Neural cell (in vitro differentiated cells): ENCODE measurements around the gene ABCA4. TPM values are rescaled to one million over a fixed set of nuclear protein-coding genes. Genes with fewer than 3 reads are reported as not detected.

Experiments used
- H2AFZ ChIP-seq: fragments of 200-600, 300-800 bp; sonication (generic), shearing (Covaris generic); 2 replicates; pipeline ENCODE4 v1.6.0; 2014; ENCODE audit warnings: low read depth, mild to moderate bottlenecking, antibody characterized with exemption, low read length, moderate library complexity
- H3F3A ChIP-seq: fragments of 200-600 bp; shearing (Covaris generic); 2 replicates; pipeline ENCODE4 v1.6.1; 2016; ENCODE audit warnings: mild to moderate bottlenecking, moderate library complexity, mixed read lengths, antibody characterized with exemption, low read length; ENCODE audit not compliant: insufficient read depth, poor library complexity, severe bottlenecking
- H3K27ac ChIP-seq: fragments of 200-600, 300-800 bp; sonication (generic), shearing (Covaris generic); 2 replicates; pipeline ENCODE4 v1.5.1; 2014; ENCODE audit warnings: mild to moderate bottlenecking, low read length, moderate library complexity
- H3K27me3 ChIP-seq: fragments of 300-800, 200-600 bp; sonication (generic), shearing (Covaris generic); 2 replicates; pipeline ENCODE4 v1.6.0; 2014; ENCODE audit warnings: mild to moderate bottlenecking, low read depth, low read length, moderate library complexity; ENCODE audit not compliant: insufficient read depth
- H3K36me3 ChIP-seq: fragments of 300-800, 200-600 bp; sonication (generic), shearing (Covaris generic); 2 replicates; pipeline ENCODE4 v1.5.1; 2014; ENCODE audit warnings: mild to moderate bottlenecking, antibody characterized with exemption, low read length, moderate library complexity; ENCODE audit not compliant: insufficient read depth
- H3K4me2 ChIP-seq: fragments of 300-800, 200-600 bp; sonication (generic), shearing (Covaris generic); 2 replicates; pipeline ENCODE4 v1.6.0; 2014; ENCODE audit warnings: mild to moderate bottlenecking, low read length
- H3K4me3 ChIP-seq: fragments of 300-800, 200-600 bp; sonication (generic), shearing (Covaris generic); 2 replicates; pipeline ENCODE4 v1.5.1; 2014; ENCODE audit warnings: mild to moderate bottlenecking, low read length, moderate library complexity
- H3K79me2 ChIP-seq: fragments of 200-600 bp; shearing (Covaris generic); replicated peaks from 2 replicates; pipeline ENCODE4 v1.6.0; 2014; ENCODE audit warnings: mild to moderate bottlenecking, low read length, moderate library complexity; ENCODE audit not compliant: insufficient read depth
- H3K9ac ChIP-seq: fragments of 300-800, 200-600 bp; sonication (generic), shearing (Covaris generic); 2 replicates; pipeline ENCODE4 v1.6.1; 2016; ENCODE audit warnings: mild to moderate bottlenecking, low read length, mixed read lengths
- H3K9me2 ChIP-seq: fragments of 200-600 bp; shearing (Covaris generic); 2 replicates; pipeline ENCODE4 v1.6.1; 2016; ENCODE audit warnings: mild to moderate bottlenecking, low read length, mixed read lengths; ENCODE audit not compliant: insufficient read depth
- H3K9me3 ChIP-seq: fragments of 200-600, 300-800 bp; sonication (generic), shearing (Covaris generic); 2 replicates; pipeline ENCODE4 v1.6.1; 2016; ENCODE audit warnings: mild to moderate bottlenecking, mixed run types, low read length, moderate library complexity, mixed read lengths
- H4K20me1 ChIP-seq: fragments of 200-600 bp; shearing (Covaris generic); 2 replicates; pipeline ENCODE4 v1.6.1; 2016; ENCODE audit warnings: mild to moderate bottlenecking, mixed run types; ENCODE audit not compliant: insufficient read depth
- CTCF ChIP-seq: fragments of 450-650 bp; IDR thresholded peaks from 2 replicates; pipeline ENCODE4 v1.5.1; 2014; ENCODE audit warnings: antibody characterized with exemption, mild to moderate bottlenecking, moderate library complexity; ENCODE audit not compliant: poor library complexity, severe bottlenecking
- EP300 ChIP-seq: fragments of 450-650 bp; conservative IDR thresholded peaks from 2 replicates; pipeline ENCODE4 v1.6.1; 2014; ENCODE audit warnings: antibody characterized with exemption, mild to moderate bottlenecking, moderate library complexity; ENCODE audit not compliant: poor library complexity, severe bottlenecking
- EZH2 ChIP-seq: fragments of 200-600, 300-800 bp; shearing (Covaris generic), sonication (generic); IDR thresholded peaks from 2 replicates; pipeline ENCODE4 v1.6.1; 2014; ENCODE audit warnings: antibody characterized with exemption, low read length, borderline replicate concordance, mild to moderate bottlenecking; ENCODE audit not compliant: insufficient read depth, poor library complexity, severe bottlenecking
- MXI1 ChIP-seq: fragments of 450-650 bp; conservative IDR thresholded peaks from 2 replicates; pipeline ENCODE4 v1.6.1; 2014; ENCODE audit warnings: antibody characterized with exemption, mild to moderate bottlenecking; ENCODE audit not compliant: poor library complexity, severe bottlenecking
- POLR2AphosphoS5 ChIP-seq: IDR thresholded peaks from 2 replicates; pipeline ENCODE4 v1.6.1; 2012
- RAD21 ChIP-seq: fragments of 450-650 bp; conservative IDR thresholded peaks from 2 replicates; pipeline ENCODE4 v1.6.1; 2014; ENCODE audit warnings: antibody characterized with exemption, mild to moderate bottlenecking, moderate library complexity
- REST ChIP-seq: IDR thresholded peaks from 2 replicates; pipeline ENCODE4 v1.6.1; 2012; ENCODE audit warnings: borderline replicate concordance
- SMC3 ChIP-seq: fragments of 450-650 bp; conservative IDR thresholded peaks from 2 replicates; pipeline ENCODE4 v1.6.1; 2014; ENCODE audit warnings: antibody characterized with exemption, mild to moderate bottlenecking, moderate library complexity; ENCODE audit not compliant: poor library complexity
- TAF1 ChIP-seq: IDR thresholded peaks from 2 replicates; pipeline ENCODE4 v1.6.1; 2012; ENCODE audit warnings: low read depth
- polyA plus RNA-seq: library from polyadenylated mRNA; depleted of rRNA; stranded (reverse); fragments of >200 nt; gene quantifications from 2 replicates; pipeline ENCODE4 v1.2.3, GENCODE V29; 2014

ABCA4 gene
- polyA plus RNA-seq, 1 donor from 2014 or later, result not detected

GRCh38 chr1:94044290-94044790 is 76.6 kb downstream of the ABCA4 start:
- Histone ChIP-seq H3K4me2 (no peak overlapping the region), H3K9ac (no peak overlapping the region), H3K27ac (no peak overlapping the region), H3K27me3 (no peaks in the 10 kb centered on the region), H3K4me3 (no peak overlapping the region), H2AFZ (no peak overlapping the region), H3K79me2 (no peaks in the 10 kb centered on the region), H3F3A (no peaks in the 10 kb centered on the region), H4K20me1 (no peaks in the 10 kb centered on the region), H3K9me2 (no peaks in the 10 kb centered on the region), H3K9me3 (no peaks in the 10 kb centered on the region), H3K36me3 (no peaks in the 10 kb centered on the region)
- TF ChIP-seq SMC3 (no peak), RAD21 (no peak), EZH2 (no peak), CTCF (no peak), EP300 (no peak), MXI1 (no peak), POLR2AphosphoS5 (no peak), REST (no peak), TAF1 (no peak)

- H3K79me2 ChIP-seq, result no peaks in the 10 kb centered on the region
- no peaks in the 10 kb centered on the region for H3K27me3 ChIP-seq
- no peak overlapping the region for H3K27ac ChIP-seq
- no peaks in the 10 kb centered on the region for H3K9me2 ChIP-seq
- H3F3A ChIP-seq, result no peaks in the 10 kb centered on the region
- H3K4me2 ChIP-seq, result no peak overlapping the region
- no peaks in the 10 kb centered on the region for H3K36me3 ChIP-seq
- no peak overlapping the region for H3K9ac ChIP-seq
- no peak overlapping the region for H2AFZ ChIP-seq
- H4K20me1 ChIP-seq, result no peaks in the 10 kb centered on the region
- H3K9me3 ChIP-seq, result no peaks in the 10 kb centered on the region
- H3K4me3 ChIP-seq, result no peak overlapping the region
- no peak for TF ChIP-seq SMC3
- no peak for TF ChIP-seq RAD21
- no peak for TF ChIP-seq MXI1
- TF ChIP-seq EP300, result no peak
- TF ChIP-seq TAF1, result no peak
- no peak for TF ChIP-seq EZH2
- no peak for TF ChIP-seq POLR2AphosphoS5
- TF ChIP-seq CTCF, result no peak
These were observed 77.1 kb downstream of the ABCA4 start for GRCh38 chr1:94043738-94044289.
